ENCODE results near the gene PDXDC1.
"Not testable (repeated sequence)": the region's sequence is repeated elsewhere in the genome, so short reads cannot be mapped to it uniquely, and the experiment has no call there.

DNA sequence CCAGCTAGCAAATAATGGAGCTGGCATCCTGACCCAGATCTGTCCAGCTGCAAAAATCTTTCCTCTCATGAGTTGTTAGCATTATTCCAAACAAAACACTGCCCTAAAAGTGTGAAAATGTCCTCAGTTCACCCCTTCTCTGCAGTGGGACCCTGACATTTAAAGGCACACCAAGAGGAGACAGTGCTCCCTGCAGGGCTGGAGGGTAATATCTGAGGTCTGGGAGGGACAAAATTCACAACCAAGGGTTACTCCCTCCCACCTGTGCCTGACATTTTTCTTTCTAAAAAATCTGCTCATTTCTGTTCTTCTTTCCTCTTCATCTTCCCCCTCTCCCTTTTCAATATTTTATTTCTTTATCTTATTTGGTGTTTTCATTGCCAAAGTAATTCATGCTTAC lies 191.4 kb downstream of the PDXDC1 start:
- not testable (repeated sequence) for TF ChIP-seq SNAI2 (CRISPR knock-in tag; IDR thresholded peaks at IDR 0.05); TCF4 (CRISPR knock-in tag; IDR thresholded peaks at IDR 0.05; ENCODE audit: borderline replicate concordance); ZNF8 (CRISPR knock-in tag; IDR thresholded peaks at IDR 0.05); ZFP30 (CRISPR knock-in tag; IDR thresholded peaks at IDR 0.05)
- TF ChIP-seq, protein P1, sequence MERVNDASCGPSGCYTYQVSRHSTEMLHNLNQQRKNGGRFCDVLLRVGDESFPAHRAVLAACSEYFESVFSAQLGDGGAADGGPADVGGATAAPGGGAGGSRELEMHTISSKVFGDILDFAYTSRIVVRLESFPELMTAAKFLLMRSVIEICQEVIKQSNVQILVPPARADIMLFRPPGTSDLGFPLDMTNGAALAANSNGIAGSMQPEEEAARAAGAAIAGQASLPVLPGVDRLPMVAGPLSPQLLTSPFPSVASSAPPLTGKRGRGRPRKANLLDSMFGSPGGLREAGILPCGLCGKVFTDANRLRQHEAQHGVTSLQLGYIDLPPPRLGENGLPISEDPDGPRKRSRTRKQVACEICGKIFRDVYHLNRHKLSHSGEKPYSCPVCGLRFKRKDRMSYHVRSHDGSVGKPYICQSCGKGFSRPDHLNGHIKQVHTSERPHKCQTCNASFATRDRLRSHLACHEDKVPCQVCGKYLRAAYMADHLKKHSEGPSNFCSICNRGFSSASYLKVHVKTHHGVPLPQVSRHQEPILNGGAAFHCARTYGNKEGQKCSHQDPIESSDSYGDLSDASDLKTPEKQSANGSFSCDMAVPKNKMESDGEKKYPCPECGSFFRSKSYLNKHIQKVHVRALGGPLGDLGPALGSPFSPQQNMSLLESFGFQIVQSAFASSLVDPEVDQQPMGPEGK (CRISPR knock-in tag; IDR thresholded peaks at IDR 0.05; ENCODE audit: borderline replicate concordance) = not testable (repeated sequence)
- TF ChIP-seq, protein P2, sequence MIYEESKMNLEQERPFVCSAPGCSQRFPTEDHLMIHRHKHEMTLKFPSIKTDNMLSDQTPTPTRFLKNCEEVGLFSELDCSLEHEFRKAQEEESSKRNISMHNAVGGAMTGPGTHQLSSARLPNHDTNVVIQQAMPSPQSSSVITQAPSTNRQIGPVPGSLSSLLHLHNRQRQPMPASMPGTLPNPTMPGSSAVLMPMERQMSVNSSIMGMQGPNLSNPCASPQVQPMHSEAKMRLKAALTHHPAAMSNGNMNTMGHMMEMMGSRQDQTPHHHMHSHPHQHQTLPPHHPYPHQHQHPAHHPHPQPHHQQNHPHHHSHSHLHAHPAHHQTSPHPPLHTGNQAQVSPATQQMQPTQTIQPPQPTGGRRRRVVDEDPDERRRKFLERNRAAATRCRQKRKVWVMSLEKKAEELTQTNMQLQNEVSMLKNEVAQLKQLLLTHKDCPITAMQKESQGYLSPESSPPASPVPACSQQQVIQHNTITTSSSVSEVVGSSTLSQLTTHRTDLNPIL (CRISPR knock-in tag; IDR thresholded peaks at IDR 0.05; ENCODE audit: low read depth) = not testable (repeated sequence)

All from SK-N-SH treated with all-trans-retinoic acid at 6 μM for 48 hours (cell line).